GM06990 (cell line): ENCODE results near the gene THEMIS.

Experiments
- DNase-seq: peaks from one replicate; pipeline ENCODE4 v3.0.0-alpha.2; 2011; ENCODE audit not compliant: insufficient read length; ENCODE audit errors: extremely low read depth
- H3K27me3 ChIP-seq: replicated peaks from 2 replicates; pipeline ENCODE4 v1.6.0; 2011; ENCODE audit warnings: low read length; ENCODE audit not compliant: control insufficient read depth, insufficient read depth
- H3K36me3 ChIP-seq: 2 replicates; pipeline ENCODE4 v1.5.1; 2011; ENCODE audit warnings: low read length; ENCODE audit not compliant: control insufficient read depth, insufficient read depth
- H3K4me3 ChIP-seq: replicated peaks from 2 replicates; pipeline ENCODE4 v1.5.1; 2011; ENCODE audit warnings: low read depth, mild to moderate bottlenecking, control low read depth, low read length
- CTCF ChIP-seq: IDR thresholded peaks from 2 replicates; pipeline ENCODE4 v1.5.1; 2011; ENCODE audit warnings: low read length, control low read depth, mild to moderate bottlenecking, inconsistent platforms; ENCODE audit not compliant: insufficient read depth, poor library complexity, severe bottlenecking

THEMIS gene

DNA sequence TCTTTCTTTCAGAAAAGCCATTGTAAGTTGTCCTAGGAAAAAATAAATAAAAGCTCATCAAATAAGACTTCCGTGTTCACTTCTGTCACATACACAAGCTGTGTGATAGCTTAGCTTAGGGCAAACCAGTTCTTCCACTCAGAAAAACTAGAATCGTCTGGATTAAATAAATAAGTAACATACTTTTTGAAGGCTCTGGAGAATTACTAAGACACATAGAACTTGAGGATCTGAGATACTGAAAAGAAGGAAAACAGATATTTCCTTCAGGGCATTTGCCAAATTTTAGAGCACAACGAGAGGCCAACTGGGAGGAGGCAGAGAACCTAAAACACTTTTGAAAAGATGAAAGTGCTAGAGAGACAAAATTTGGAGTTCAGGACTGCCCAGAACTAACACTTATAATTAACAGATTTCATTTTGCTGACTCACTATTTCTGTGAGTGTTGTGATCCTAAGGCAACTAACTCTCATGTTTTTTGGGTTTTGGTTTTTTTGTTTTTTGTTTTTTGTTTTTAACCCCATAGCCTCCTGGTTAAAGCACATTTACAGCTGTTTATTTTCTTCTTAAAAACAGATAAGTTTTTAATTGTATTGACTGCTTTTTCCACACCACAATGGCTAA is 38.7 kb upstream of the THEMIS start:
- no peak for DNase-seq
- Histone ChIP-seq H3K27me3 (no peaks in the 10 kb centered on the region), H3K36me3 (no peaks in the 10 kb centered on the region), H3K4me3 (no peak overlapping the region)
- TF ChIP-seq CTCF = no peak

- Histone ChIP-seq H3K4me3 (no peak overlapping the region), H3K36me3 (no peaks in the 10 kb centered on the region), H3K27me3 (no peaks in the 10 kb centered on the region)
- no peak for TF ChIP-seq CTCF
- no peak for DNase-seq
Measured at GRCh38 chr6:127938701-127939100, 37.8 kb upstream of the THEMIS start.

GRCh38 chr6:127937747-127938146 is 36.9 kb upstream of the THEMIS start:
- Histone ChIP-seq H3K27me3 (no peaks in the 10 kb centered on the region), H3K36me3 (no peaks in the 10 kb centered on the region), H3K4me3 (no peak overlapping the region)
- DNase-seq = no peak
- TF ChIP-seq CTCF = no peak

- Histone ChIP-seq H3K27me3 (no peaks in the 10 kb centered on the region), H3K36me3 (no peaks in the 10 kb centered on the region), H3K4me3 (no peak overlapping the region)
- no peak for TF ChIP-seq CTCF
- DNase-seq = no peak
Measured at GRCh38 chr6:127937102-127937501, 36.2 kb upstream of the THEMIS start.

GRCh38 chr6:127934956-127935355 is 34.1 kb upstream of the THEMIS start:
- no peak for DNase-seq
- Histone ChIP-seq H3K4me3 (no peak overlapping the region), H3K36me3 (no peaks in the 10 kb centered on the region), H3K27me3 (no peaks in the 10 kb centered on the region)
- TF ChIP-seq CTCF = no peak
